Thoracic aorta (tissue), 2 donors: ENCODE results near the gene TP53INP2. TPM values are rescaled to one million over a fixed set of nuclear protein-coding genes. Genes with fewer than 3 reads are reported as not detected.
"Not testable (repeated sequence)": the region's sequence is repeated elsewhere in the genome, so short reads cannot be mapped to it uniquely, and the experiment has no call there.

Experiments used
- ATAC-seq: fragments of 150-250 bp; one replicate; pipeline ENCODE4 v1.8.0; 2017; ENCODE audit warnings: low read depth; ENCODE audit not compliant: insufficient number of reproducible peaks, low FRiP score
- DNase-seq: peaks from one replicate; pipeline ENCODE4 v3.0.0-alpha.2; 2020; ENCODE audit warnings: low spot score
- H3K27ac ChIP-seq, 2 donors: fragments of 200-600 bp; sonication (generic); 1 replicate in 1 of 2; 2 replicates in 1 of 2; pipeline ENCODE4 v1.5.1; 2016; ENCODE audit warnings: mild to moderate bottlenecking in 2 of 2, moderate library complexity in 2 of 2
- H3K27me3 ChIP-seq: fragments of 200-600 bp; sonication (generic); replicated peaks from 2 replicates; pipeline ENCODE4 v1.6.0; 2016; ENCODE audit warnings: mild to moderate bottlenecking; ENCODE audit not compliant: insufficient read depth
- H3K36me3 ChIP-seq: fragments of 200-600 bp; sonication (generic); one replicate; pipeline ENCODE4 v1.5.1; 2016
- H3K4me1 ChIP-seq, 2 donors: fragments of 200-600 bp; sonication (generic); 1 replicate in 1 of 2; 2 replicates in 1 of 2; pipeline versions ENCODE4 v1.5.1 to v1.6.0; 2016; ENCODE audit warnings: low read depth in 2 of 2, mild to moderate bottlenecking in 1 of 2; ENCODE audit not compliant: control insufficient read depth in 1 of 2
- H3K4me3 ChIP-seq: fragments of 200-600 bp; sonication (generic); 2 replicates; pipeline ENCODE4 v1.5.1; 2016; ENCODE audit warnings: mild to moderate bottlenecking
- H3K9me3 ChIP-seq: fragments of 200-600 bp; sonication (generic); 2 replicates; pipeline ENCODE4 v1.5.1; 2016
- total RNA-seq, 2 donors: library from RNA; depleted of rRNA; stranded (reverse); fragments of >200 nt; gene quantifications; one replicate each; pipeline versions ENCODE4 v1.1.0 to v1.2.3, GENCODE V29; 2016
- TF ChIP-seq, protein P1 (sequence below): fragments of 200-600 bp; sonication (generic); IDR thresholded peaks from one replicate; pipeline ENCODE4 v1.5.1; 2019; ENCODE audit warnings: antibody characterized with exemption

TP53INP2 gene
- total RNA-seq, 2 donors from 2014 or later, result 14.4 to 27.7 TPM

- TF ChIP-seq, protein P1, sequence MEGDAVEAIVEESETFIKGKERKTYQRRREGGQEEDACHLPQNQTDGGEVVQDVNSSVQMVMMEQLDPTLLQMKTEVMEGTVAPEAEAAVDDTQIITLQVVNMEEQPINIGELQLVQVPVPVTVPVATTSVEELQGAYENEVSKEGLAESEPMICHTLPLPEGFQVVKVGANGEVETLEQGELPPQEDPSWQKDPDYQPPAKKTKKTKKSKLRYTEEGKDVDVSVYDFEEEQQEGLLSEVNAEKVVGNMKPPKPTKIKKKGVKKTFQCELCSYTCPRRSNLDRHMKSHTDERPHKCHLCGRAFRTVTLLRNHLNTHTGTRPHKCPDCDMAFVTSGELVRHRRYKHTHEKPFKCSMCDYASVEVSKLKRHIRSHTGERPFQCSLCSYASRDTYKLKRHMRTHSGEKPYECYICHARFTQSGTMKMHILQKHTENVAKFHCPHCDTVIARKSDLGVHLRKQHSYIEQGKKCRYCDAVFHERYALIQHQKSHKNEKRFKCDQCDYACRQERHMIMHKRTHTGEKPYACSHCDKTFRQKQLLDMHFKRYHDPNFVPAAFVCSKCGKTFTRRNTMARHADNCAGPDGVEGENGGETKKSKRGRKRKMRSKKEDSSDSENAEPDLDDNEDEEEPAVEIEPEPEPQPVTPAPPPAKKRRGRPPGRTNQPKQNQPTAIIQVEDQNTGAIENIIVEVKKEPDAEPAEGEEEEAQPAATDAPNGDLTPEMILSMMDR, result no peak
- Histone ChIP-seq H3K4me3 (no peak overlapping the region), H3K27me3 (no peaks in the 10 kb centered on the region), H3K9me3 (no peaks in the 10 kb centered on the region), H3K4me1 (peaks cover under 1 to 5% of the 10 kb centered on the region in 2 donors), H3K27ac (no peak overlapping the region), H3K36me3 (peaks cover 6% of the 10 kb centered on the region)
- no peak for ATAC-seq
- DNase-seq, result no peak
Observed at GRCh38 chr20:34715384-34715783, 11.2 kb downstream of the TP53INP2 start.

- Histone ChIP-seq H3K27ac (no peak overlapping the region), H3K27me3 (no peaks in the 10 kb centered on the region), H3K4me3 (no peak overlapping the region), H3K9me3 (no peaks in the 10 kb centered on the region), H3K4me1 (no peaks in the 10 kb centered on the region), H3K36me3 (peaks cover 6% of the 10 kb centered on the region)
- DNase-seq (no peak), ATAC-seq (no peak)
- TF ChIP-seq, protein P1, result no peak
Observed at GRCh38 chr20:34716921-34717229, 12.7 kb downstream of the TP53INP2 start.

- no peak overlapping the region for H3K27ac ChIP-seq
- no peaks in the 10 kb centered on the region for H3K9me3 ChIP-seq
- TF ChIP-seq, protein P1, result no peak
- no peaks in the 10 kb centered on the region for H3K27me3 ChIP-seq
- no peak overlapping the region for H3K4me3 ChIP-seq
- ATAC-seq (no peak), DNase-seq (no peak)
- peaks cover 6% of the 10 kb centered on the region for H3K36me3 ChIP-seq
- no peaks in the 10 kb centered on the region for H3K4me1 ChIP-seq
Observed at GRCh38 chr20:34717230-34718095, 13.3 kb downstream of the TP53INP2 start.

DNA sequence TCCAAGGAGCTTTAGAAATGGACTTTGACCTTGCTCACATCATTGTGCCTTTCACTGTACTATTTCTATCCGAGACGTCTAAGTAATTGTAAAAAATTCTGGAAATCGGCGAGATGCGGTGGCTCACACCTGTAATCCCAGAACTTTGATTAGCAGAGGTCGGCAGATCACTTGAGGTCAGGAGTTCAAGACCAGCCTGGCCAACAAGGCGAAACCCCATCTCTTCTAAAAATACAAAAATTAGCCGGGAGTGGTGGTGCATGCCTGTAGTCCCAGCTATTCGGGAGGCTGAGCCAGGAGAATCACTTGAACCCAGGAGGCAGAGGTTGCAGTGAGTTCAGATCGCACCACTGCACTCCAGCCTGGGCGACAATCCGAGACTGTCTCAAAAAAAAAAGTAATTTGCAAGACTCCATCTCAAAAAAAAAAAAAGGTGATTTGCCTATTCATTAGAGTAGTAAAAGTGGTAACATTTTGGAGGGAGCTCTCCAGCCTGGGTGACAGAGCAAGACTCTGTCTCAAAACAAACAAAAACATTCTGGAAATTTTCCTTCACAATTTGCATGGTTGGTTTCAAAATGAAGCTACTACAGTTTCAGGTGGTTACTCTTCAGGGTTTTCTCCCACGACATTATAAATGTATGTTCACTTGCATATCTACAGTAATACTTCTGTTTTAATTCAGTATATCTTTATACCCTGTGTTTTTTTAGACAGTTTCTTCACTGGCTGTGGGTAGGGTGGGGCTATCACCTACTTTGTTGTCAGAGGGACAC is 15.3 kb downstream of the TP53INP2 start:
- H3K4me3 ChIP-seq, H3K9me3 ChIP-seq, ATAC-seq, H3K27me3 ChIP-seq, H3K27ac ChIP-seq, DNase-seq, H3K4me1 ChIP-seq: not testable (repeated sequence)
- H3K36me3 ChIP-seq, result peaks cover 16% of the 10 kb centered on the region

DNA sequence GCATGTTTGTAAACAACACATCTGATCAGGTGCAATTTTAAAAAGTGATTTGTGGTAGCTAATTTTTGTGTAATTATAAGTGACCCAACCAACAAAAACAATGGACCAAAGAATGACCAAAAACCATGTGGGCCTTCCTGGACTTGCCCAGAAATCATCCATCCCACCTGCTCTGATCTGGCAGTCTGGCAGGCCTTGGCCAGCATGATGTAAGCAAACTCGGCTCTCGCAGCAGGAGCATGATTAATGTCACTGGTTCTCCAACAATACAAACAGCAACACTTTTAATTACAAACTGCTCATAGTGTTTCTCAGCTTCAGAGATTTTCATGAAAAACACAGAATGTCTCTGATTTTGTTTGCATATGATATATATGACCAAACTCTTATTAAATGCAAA is 16.1 kb downstream of the TP53INP2 start:
- peaks cover 20% of the 10 kb centered on the region for H3K36me3 ChIP-seq

GRCh38 chr20:34722560-34722959 is 18.4 kb downstream of the TP53INP2 start:
- not testable (repeated sequence) for ATAC-seq, H3K27ac ChIP-seq, H3K9me3 ChIP-seq, DNase-seq, H3K27me3 ChIP-seq, H3K4me3 ChIP-seq, H3K4me1 ChIP-seq
- peaks cover 31% of the 10 kb centered on the region for H3K36me3 ChIP-seq

More for the DNA sequence above, 16.1 kb downstream of the TP53INP2 start:
- Histone ChIP-seq H3K4me3 (no peak overlapping the region), H3K9me3 (no peaks in the 10 kb centered on the region), H3K27ac (no peak overlapping the region), H3K27me3 (no peaks in the 10 kb centered on the region), H3K4me1 (no peaks in the 10 kb centered on the region)
- no peak for ATAC-seq
- TF ChIP-seq, protein P1, result no peak
- no peak for DNase-seq
